HG03159 (cell line): Measurements from ENCODE around the gene GUCY2C.
A peak's percentile ranks its signal among the peaks of the same experiment; 100 is the strongest.

Experiments used
- ATAC-seq: cut with Tn5 transposase; IDR thresholded peaks from one replicate; pipeline ENCODE4 v1.9.1; 2021; ENCODE audit warnings: mild to moderate bottlenecking, moderate library complexity; ENCODE audit not compliant: unreplicated experiment

Gene GUCY2C

DNA sequence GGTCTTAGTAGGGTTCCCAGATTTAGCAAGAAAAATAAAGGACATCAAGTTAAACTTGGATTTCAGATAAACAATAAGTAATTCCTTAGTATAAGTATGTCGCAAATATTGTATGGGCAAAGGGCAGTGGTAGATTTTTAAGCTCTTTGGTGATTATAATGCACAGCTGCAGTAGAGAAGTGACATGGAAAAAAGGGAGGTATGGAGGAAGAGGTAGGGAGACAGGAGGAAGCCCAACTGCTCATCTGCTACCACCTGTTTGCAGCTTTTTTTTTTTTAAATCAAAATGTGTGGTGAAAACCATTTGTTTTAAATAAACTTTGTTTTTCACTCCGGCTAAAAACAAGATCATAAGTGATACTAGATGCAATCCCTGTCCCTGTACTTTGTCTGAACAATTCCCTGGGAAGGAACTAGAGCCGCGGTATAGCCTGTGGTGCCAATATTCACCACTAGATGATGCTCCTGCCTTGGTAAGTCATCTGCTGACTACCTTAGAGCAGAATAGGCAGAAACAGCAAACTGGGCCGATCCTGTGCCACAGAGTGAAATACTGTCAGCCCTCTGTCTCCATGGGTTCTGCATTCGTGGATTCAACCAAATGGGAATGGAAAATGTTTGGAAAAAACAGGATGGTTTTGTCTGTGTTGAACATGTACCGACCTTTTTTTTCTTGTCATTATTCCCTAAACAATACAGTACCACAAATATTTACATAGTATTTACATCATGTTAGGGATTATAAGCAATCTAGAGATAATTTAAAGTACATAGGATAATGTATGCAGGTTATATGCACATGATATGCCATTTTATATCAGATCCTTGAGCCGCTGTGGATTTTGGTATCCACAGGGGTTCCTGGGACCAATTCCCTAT is 66.3 kb downstream of the GUCY2C start:
- ATAC-seq, result peak; percentile 95

DNA sequence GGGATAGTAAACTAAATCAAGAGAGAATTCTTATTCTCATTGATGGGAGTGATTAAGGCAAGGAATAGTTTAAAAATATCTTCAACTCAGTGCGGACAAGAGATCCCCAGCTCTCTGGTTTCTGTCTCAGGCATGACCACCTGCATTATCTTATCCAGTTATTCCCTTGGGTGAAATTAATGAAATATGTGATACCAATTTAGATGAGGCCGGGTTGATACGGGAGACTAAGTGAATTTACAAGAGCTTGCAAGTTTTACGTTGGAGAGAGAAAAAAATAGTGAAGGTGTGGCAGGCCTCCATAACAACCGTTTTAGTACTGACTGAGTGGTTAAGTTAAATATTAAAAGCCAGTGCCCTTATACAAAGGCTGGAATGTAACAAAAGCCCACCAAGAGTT is 67.6 kb downstream of the GUCY2C start:
- no peak for ATAC-seq

DNA sequence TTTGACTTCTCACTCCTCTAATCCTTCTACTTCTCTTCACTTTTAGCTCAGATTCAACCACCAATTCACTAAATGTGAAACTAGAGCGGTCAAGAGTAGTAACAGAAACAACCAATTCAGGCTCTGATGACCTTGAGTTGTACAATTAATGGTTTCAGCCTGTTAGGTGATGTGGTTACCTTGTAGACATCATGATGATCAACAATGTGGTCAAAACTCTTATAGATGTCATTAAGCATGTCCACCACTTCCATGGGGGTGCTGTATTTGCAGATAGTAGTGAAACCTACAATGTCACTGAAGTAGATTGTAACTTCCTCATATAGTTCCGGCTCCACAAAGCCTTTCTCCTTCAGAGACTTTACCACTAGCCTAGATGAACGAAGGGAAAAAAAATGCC is 74.6 kb downstream of the GUCY2C start:
- ATAC-seq, result peak; percentile 82

DNA sequence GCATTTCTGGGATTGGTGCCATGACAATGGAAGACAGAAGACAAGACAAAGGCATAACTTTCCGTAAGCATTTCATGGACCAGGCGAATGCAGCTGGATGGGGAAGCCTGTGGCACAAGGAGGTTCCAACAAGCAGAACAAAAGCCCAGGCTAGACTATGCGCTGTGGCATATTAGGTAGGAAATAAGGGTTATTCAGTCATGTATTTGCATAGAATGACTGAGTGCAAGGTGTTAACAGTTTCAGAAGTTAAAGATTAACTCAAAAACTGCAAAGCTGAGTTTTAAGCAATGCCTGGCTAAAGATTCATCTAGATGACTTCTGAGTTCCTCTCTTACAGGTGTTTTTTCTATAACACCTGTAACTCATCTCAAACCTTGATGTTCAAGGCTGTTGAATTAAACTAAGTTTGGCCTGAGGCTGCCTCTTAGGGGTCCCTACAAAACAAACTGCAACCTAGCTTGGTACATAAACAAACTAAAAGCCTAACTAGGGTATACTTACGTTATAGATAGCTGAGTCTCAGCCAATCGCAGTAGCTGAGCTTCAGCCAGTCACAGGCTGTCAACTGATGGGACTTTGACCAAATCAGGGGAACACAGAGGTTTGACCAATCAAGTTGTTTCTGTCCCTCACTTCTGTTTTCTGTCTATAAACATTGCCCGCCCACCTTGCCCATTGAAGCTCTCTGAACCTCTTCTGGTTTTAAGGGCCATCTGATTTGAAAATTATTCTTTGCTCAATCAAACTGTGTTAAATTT is 76.5 kb downstream of the GUCY2C start:
- ATAC-seq, result peak; percentile 57

DNA sequence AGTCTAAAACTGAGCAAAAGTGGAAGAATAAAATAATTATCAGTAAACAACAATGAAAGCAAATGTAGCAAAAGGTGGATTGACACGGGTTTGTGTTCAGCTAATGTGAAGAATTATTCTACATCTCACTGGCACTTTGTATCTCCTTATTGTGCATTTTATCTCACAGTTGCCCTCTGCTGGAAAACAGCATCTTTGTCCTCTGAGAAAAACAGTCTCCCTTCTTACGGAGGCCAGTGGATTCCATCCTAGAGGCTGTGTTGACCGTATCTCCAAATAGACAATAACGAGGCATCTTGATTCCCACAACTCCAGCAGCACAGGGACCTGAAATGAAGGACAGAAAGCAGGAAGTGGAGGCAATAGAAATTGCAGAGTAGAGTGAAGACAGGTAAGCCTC is 77.4 kb downstream of the GUCY2C start:
- ATAC-seq, result no peak

DNA sequence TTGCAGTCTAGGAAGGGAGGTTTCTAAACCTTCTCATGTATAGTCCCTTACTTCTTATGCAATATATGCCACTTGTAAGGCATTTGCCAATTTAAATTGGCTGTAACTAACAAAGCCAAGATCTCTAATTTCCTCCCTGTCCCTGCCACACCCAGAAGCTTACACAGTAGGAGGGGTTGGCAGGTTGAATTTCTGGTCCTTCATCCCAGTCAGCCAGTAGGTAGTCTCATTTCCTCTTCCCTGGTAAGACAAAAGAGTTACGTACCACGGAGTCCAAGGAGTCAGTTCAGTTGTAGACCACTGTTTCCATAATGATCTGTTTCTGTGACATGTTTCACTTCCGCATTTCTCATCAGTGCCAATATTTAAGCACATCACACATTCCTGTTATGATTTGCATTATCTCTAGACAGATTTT is 81.7 kb downstream of the GUCY2C start:
- peak; percentile 49 for ATAC-seq

DNA sequence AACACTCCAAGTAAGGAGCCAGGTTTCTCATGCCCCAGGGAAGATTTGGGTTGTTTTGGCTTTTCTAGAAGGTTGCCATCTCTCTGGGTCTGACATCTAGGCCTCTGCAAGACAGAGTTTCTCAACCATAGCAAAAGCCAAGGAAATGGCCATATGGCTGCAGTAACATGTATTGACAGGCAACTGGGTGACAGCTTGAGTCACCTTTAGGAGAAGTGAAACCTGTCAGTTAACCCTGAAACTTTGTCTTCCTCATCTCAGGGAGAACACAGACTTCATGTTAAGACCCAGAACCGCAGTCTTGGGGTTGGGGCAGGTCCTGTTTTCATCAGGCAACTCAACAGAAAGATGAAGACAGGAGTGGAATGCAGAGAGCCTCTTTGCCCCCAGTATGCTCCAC is 82.7 kb downstream of the GUCY2C start:
- peak; percentile 93 for ATAC-seq

DNA sequence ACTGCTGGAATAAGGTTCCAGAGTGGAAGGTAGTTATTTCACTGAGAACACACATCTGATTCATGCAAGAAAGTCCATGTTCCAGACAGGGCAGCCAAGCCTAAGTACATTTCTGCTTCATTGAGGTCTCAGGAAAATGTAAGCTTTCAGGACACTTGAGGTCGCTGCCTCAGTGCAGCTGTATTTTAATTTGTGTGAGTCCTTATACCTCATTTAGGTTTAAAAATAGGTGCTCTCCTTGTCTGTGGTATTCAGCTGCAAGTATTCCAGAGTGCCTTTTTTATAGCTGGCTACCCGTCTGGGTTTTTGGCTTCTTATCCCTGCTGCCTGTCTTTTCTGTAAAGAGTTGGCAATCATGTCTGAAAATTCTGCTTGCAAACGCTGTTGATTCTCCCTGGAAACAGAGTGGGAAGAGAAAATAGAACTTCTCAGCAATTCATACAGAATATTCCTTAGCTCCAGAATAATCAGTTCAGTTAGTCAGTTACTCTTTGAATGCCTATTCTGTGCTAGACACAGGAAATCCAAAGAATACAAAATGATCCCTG is 83.4 kb downstream of the GUCY2C start:
- no peak for ATAC-seq

DNA sequence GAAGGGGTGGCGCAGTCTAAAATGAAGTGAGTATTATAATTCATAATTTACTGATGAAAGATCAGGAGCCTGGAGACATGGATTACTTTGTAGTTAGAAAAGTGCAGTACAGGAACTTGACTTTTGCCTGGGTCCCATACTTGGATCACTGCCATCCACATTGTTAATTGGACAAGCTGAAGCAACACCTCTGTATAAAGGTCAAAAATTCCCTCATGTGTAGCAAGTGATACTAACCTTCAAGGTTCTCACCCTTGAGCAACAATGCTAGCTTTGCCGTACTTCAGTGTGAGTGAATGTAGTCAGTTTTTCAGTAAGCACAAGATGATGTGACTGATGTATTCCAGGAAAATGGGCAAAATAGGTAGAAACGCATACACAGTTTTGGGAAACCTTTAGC is 84.1 kb downstream of the GUCY2C start:
- no peak for ATAC-seq

DNA sequence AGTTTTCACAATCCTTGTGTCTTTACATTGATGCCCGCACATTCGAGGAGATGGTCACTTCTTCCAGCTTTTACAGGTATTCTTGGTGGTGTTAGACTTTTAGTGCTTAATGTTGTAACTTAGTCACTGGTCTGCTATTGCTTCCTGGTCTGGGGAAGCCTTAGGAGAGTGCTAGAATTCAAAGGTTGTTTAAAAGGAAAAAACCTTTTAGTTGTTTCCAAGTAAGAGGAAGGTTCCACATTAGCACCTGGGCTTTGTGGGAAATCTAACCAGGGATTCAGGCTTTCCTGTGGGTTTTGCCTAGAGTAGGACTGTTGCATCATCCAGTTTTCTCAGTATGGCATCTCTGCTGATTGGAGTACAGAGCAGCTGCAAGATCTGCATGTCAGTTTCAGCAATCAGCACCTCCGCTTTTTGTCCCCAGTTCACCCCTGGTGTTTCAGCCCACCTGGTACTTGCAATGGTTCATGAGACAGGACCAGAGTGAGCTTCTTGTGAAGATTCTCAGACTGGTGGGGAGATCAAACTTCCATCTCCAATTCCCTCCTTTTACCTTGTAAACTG is 84.7 kb downstream of the GUCY2C start:
- no peak for ATAC-seq

DNA sequence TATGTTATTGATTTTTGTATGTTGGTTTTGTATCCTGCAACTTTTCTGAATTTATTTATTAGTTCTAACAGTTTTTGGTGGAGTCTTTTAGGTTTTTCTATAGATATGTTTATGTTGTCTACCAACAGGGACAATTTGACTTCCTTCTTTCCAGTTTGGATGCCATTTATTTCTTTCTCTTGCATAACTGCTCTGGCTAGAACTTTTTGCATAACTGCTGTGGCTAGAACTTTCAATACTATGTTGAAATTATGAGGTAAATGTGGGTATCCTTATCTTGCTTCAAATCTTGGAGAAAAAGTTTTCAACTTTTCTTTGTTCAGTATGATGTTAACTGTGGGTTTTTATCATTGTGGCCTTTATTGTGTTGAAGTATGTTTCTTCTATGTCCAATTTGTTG is 88.8 kb downstream of the GUCY2C start:
- ATAC-seq, result no peak

DNA sequence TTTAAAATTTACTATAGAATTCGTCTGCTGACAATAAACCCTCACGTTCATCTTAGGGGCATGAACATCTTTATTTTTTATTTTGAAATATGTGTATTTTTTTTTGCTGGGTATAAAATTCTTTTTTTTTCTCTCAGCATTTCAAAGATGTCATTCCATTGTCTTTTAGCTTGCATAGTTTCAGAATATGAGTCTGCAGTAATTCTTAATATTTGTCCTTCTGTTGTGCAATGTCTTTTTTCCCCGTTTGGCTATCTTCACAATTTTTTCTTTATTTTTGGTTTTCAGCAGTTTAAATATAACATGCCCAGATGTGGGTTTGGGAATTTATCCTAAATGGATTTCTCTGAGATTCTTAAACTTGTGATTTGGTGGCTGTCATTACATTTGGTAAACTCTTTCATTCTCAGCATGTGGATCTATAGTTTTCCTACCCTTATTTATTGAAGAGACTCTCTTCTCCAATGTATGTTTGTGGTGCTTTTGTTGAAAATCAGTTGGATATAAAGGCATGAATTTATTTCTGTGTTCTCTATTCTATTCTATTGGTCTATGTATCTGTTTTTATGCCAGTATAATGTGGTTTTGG is 90.9 kb downstream of the GUCY2C start:
- ATAC-seq, result no peak

DNA sequence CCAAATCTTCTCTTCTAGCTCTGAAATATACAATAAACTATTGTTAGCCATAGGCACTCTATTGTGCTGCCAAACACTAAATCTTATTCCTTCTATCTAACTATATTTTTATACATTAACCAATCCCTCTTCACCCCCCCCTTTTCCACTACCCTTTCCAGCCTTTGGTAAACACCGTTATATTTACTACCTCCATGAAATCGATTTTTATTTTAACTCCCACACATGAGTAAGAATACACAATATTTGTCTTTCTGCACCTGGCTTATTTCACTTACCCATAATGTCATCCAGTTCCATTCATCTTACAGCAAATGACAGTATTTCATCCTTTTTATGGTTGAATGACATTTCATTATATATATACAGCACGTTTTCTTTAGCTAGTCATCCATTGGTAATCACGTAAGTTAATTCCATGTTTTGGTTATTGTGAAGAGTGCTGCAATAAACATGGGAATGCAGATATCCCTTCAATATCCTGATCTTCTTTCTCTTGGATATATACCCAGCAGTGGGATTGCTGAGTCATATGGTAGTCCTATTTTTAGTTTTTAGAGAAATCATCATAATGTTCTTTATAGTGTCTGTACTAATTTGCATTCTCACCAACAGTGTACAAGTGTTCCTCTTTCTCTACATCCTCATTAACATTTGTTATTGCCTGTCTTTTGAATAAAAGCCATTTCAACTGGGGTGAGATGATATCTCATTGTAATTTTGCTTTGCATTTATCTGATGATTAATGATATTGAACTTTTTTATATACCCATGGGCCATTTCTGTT is 94.5 kb downstream of the GUCY2C start:
- no peak for ATAC-seq

DNA sequence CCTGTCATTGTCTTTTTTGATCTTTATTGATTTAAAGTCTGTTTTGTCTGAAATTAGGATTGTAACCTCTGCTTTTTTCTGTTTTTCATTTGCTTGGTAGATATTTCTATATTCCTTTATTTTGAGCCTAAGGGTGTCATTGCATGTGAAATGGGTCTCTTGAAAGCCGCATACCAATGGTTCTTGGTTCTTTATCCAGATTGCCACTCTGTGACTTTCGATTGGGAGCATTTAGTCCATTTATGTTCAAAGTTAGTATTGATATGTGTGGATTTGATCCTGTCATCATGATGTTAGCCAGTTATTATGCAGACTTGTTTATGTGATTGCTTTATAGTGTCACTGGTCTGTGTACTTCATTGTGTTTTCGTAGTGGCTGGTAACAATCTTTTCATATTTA is 98.9 kb downstream of the GUCY2C start:
- ATAC-seq, result no peak

DNA sequence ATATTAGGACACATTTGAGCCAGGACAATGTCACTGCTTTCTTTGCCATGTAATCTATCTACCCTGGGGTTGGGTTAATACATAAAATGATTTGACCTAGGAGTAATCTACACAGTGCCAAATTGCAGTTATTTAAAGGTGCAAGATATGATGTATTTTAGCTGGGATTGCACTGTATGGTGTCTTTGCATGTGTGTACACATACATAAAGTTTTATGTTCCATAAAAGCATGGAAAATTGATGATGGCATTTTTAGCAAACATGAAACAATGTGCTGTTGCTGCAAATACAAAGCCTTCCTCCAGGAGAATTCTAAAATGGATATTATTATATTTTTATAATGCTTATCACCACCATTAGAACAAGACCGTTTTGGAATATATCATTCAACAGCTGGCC is 104.7 kb downstream of the GUCY2C start:
- no peak for ATAC-seq

DNA sequence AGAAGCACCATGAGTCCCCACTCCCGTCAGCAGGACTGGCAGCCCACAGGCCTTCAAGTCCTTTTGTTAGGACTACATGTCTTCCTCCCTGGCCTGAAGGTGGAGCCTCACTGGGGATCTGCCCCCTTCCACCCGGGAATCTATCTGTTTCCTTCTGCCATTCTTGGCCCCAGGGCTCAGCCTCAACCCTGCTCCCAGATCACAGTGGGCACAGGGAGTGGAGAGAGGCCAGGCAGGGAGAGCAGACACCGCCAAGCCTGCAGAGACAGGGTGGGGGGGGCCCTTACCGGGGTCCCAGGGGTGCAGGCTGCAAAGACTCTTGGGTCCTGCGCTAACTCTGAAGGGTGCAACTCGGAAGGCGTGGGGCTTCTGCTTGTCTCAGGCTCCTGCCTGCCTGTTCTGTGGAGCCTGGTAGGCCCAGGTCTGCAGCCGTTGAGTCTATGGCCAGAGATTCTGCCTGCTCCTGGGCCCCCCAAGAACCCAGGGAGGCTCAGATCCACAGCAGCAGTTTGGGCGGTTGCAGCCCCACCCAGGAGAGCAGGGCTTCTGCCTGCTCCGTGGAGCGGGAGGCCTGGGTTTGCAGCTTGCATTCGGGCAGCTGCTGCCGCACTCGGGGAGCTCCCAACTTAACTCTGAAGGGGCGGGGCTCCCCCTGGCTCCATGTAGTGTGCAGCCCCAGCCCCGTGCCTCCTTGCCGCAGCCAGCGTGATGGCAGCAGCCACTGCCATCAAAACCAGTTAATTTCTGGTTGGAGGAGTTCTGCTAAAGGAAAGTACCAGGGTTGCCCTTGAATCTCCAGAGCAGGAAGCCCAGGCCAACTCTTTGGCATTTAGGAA is 107.0 kb downstream of the GUCY2C start:
- no peak for ATAC-seq

DNA sequence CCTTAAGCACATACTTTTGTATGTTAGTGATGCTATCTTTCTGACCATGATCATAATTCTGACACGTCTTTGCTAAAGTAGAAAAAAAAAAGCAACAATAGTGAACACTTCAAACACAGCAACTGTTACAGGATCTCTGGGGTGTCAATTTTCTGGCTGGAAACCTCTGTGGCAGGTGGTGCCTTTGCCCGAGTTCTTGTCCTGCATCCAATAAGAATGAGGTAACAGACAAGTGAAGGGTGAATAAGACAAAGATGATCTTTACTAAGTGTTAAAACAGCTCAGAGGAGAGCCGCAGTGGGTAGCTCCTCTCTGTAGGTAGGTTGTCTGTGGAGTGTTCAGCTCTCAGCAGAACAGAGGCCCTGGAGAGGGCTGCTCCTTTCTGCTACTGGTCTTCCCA is 107.8 kb downstream of the GUCY2C start:
- ATAC-seq, result no peak

DNA sequence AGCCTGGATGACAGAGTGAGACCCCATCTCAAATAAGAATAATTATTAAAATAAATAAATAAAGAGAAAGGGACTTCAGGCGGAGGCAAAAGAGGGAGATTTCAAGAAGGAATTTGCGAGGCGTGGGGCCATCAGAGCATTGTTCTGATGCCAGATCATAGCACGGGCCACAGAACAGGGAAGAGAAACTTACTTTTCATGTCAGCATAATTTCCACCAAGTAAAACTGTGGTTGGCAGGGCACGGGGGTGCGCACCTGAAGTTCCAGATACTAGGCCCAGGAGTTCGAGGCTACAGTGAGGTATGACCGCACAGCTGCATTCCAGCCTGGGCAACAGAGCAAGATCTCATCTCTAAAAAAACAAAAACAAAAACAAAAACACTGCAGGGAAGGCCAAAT is 117.8 kb downstream of the GUCY2C start:
- ATAC-seq, result no peak

DNA sequence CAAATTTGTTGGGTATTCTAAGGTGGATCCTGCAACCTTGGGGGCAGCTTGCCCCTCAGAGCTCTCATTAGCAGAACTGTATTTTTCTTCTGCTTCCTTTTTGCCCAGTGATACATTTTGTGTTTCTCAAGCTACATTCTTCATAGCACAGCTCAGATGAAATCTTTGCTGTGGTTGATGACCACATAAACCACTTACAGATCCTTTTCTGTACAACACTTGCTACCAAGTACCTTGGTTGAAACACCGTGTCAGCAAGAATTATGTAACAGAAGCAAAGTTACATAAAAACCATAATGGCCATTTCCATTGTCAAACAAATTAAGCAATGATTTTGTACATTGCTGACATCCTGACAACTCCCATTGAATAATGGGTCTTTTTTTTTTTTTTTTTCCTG is 119.1 kb downstream of the GUCY2C start:
- ATAC-seq, result peak; percentile 58

DNA sequence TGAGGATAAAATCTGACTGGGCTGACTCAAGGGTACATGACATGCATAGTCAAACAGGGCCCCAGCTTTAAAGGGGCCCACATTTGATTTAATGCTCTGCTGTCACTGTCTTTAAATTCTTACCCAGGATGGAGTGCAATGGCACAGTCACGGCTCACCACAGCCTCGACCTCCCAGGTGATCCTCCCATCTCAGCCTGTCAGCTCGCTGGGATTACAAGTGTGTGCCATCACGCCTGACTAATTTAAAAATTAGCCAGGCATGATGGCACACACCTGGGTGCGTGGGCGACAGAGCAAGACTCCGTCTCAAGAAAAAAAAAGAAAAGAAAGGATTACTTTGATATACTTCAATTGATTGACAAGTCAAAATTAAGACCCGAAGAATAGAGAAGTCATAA is 119.5 kb downstream of the GUCY2C start:
- ATAC-seq, result peak; percentile 10
